ENCODE measurements around the gene GTPBP4.

GTPBP4 gene

DNA sequence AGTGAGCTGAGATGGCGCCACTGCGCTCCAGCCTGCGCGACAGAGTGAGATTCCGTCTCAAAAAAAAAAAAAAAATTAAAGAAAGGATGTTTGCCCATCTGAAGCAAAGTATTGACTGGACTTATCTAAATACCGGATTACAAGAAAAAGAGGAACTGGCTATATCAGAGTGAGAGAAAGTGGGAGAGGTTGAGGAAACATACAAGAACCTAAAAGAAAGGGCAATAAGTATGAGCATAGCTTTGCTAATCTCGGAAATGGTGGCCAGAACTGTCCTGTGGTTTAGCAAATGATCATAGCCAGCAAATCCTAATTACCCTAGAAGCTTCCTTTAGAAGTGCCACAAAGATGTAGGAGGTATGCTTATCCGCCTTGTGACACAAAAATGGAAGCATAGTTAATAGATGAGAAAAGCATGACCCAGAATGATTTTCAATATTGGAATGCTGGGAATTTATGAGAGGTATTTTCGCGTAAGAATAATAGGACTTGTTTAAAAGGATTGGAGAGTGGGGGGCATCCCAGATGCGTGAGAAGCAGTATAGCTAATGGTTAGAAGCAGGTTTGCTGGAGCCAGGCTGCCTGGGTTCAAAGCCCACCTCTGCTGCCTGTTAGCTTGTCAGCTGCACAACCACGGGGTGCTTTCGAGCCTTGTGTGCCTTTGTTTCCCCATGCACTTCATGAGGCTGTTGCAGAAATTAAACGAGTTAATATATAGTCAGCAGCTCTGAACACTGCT, 1.2 kb upstream of the GTPBP4 start:
- TF ChIP-seq, protein P1, sequence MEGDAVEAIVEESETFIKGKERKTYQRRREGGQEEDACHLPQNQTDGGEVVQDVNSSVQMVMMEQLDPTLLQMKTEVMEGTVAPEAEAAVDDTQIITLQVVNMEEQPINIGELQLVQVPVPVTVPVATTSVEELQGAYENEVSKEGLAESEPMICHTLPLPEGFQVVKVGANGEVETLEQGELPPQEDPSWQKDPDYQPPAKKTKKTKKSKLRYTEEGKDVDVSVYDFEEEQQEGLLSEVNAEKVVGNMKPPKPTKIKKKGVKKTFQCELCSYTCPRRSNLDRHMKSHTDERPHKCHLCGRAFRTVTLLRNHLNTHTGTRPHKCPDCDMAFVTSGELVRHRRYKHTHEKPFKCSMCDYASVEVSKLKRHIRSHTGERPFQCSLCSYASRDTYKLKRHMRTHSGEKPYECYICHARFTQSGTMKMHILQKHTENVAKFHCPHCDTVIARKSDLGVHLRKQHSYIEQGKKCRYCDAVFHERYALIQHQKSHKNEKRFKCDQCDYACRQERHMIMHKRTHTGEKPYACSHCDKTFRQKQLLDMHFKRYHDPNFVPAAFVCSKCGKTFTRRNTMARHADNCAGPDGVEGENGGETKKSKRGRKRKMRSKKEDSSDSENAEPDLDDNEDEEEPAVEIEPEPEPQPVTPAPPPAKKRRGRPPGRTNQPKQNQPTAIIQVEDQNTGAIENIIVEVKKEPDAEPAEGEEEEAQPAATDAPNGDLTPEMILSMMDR (conservative IDR thresholded peaks at IDR 0.05; ENCODE audit: control insufficient read depth, insufficient read depth, low read depth, low read length): no peak
- DNase-seq (ENCODE audit: low read depth): peak; percentile 47
- H3K4me3 ChIP-seq (ENCODE audit: control insufficient read depth, low read depth, low read length): peak overlapping the region; percentile 98

DNA sequence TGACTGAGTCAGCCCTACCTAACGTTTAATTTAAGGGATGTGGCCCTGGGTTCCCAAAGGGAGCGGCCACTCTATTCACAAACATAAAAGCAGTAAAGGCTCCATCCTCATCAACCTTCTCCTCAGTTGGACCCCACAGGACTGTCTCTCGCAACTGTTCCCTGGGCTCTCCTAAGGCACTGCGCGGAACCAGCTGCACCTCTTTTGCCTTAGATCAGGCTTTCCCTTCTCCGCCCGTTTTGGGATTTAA, 689 bp upstream of the GTPBP4 start:
- H3K4me3 ChIP-seq (ENCODE audit: control insufficient read depth, low read depth, low read length): peak overlapping the region; percentile 98
- TF ChIP-seq, protein P1 (conservative IDR thresholded peaks at IDR 0.05; ENCODE audit: control insufficient read depth, insufficient read depth, low read depth, low read length): no peak
- DNase-seq (ENCODE audit: low read depth): peak; percentile 27

DNA sequence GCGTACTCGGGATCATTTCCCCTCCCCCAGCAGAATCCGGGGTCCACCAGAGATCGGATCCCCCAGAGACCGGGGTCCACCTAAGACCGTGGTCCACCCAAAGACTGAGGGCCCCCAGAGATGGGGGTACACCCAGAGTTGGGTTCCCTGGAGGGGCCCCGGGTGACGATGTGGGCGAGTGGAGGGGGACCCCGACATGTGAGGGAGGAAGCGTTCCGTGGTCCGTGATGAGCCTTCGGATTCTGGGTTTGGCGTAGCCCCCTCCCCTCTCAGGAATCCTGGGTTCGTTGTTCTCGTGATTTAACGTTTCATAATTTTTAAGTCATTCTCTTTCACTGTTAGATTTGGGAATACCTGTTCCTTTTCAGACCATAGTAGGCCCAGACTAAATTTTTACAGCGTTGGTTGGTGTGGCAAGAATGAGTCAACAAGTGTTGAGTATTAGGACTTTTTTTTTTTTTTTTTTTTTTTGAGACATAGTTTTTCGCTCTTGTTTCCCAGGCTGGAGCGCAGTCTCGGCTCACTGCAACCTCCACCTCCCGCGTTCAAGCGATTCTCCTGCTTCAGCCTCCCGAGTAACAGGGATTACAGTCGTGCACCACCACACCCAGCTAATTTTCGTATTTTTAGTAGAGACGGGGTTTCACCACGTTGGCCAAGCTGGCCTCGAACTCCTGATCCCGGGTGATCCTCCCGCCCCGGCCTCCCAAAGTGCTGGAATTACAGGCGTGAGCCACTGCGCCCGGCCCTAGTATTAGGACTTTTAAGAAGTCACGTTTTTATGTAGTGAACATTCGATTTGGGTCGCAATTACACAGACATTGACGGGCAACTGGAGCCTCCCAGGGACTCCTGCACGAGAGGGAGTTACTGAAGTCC, 672 bp downstream of the GTPBP4 start:
- TF ChIP-seq, protein P1 (conservative IDR thresholded peaks at IDR 0.05; ENCODE audit: control insufficient read depth, insufficient read depth, low read depth, low read length): no peak
- peak overlapping the region; percentile 98 for H3K4me3 ChIP-seq (ENCODE audit: control insufficient read depth, low read depth, low read length)
- DNase-seq (ENCODE audit: low read depth): peak; percentile 57

DNA sequence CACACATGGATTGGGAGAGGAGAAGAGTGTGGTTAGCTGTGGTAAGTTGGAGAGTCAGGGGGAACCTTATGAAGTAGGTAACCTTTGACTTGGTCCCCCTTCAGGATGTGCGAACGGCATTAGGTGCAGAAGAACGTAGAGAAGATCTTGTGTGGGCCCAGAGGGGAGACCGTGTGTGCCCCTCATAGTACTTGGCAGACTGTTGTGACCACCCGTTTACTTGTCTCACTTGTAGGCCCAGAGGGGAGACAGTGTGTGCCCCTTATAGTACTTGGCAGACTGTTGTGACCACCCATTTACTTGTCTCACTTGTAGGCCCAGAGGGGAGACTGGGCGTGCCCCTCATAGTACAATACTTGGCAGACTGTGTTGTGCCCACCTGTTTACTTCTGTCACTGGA, 2.6 kb downstream of the GTPBP4 start:
- TF ChIP-seq, protein P1 (conservative IDR thresholded peaks at IDR 0.05; ENCODE audit: control insufficient read depth, insufficient read depth, low read depth, low read length): no peak
- H3K4me3 ChIP-seq (ENCODE audit: control insufficient read depth, low read depth, low read length): no peak overlapping the region

DNA sequence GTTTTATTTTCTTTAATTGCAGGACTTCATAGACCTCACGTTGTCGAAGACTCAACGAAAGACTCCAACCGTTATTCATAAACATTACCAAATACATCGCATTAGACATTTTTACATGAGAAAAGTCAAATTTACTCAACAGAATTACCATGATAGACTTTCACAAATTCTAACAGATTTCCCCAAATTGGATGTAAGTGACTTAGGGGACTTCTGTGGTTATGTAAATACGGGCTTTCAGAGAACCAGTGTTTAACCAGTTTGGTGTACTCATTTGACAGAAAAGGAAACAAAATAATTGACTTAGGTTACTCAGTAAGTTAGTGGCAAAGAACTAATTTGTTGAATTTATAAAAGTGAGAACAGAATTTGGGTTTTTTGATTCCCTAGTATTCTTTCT, 4.2 kb downstream of the GTPBP4 start:
- DNase-seq (ENCODE audit: low read depth): no peak
- no peak overlapping the region for H3K4me3 ChIP-seq (ENCODE audit: control insufficient read depth, low read depth, low read length)
- TF ChIP-seq, protein P1 (conservative IDR thresholded peaks at IDR 0.05; ENCODE audit: control insufficient read depth, insufficient read depth, low read depth, low read length): no peak

More for the DNA sequence above, 2.6 kb downstream of the GTPBP4 start:
- no peak for DNase-seq (ENCODE audit: low read depth)

DNA sequence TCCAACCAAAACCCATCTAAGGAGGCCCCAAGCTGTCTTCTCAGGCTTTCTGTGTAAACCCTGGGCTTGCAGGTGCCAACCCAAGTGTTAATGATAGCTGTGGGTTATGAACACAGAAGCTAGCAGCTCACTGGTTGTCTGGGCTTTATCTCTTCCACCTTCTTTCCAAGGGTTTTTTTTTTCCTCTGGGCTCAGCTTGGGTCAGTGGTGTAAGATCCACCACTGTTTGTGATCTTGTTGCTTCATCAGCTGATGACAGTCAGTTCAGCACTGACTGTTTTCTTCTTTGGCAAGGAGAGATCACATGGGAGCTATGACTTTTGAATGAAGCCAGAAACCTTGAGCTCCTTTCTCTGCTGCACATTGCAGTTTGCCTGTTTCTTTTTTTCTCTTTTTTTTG, 4.6 kb downstream of the GTPBP4 start:
- TF ChIP-seq, protein P1 (conservative IDR thresholded peaks at IDR 0.05; ENCODE audit: control insufficient read depth, insufficient read depth, low read depth, low read length): no peak
- DNase-seq (ENCODE audit: low read depth): peak; percentile 57
- no peak overlapping the region for H3K4me3 ChIP-seq (ENCODE audit: control insufficient read depth, low read depth, low read length)

All from fibroblast of mammary gland (primary cell).